ENCODE measurements around the gene APOBEC4.

DNA sequence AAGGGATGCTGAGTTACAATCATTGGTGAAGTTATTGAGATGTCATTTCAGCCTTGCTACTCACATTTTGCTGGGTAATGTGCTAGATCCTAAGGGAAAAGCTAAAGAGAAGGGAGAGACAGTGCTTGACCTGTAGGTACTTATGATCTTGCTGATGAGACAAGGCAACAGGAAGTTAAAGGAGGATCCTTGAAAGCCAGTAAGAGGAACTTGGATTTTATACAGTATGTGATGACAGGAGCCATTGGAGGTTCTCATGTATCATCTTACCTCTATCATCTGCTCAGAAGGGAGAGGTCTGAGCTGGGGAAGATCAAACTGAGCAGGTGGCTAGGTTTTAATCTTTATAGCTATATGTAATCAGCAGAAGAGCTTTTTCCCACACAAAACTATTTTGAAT is 6.3 kb downstream of the APOBEC4 start:
- TF ChIP-seq, protein P1, sequence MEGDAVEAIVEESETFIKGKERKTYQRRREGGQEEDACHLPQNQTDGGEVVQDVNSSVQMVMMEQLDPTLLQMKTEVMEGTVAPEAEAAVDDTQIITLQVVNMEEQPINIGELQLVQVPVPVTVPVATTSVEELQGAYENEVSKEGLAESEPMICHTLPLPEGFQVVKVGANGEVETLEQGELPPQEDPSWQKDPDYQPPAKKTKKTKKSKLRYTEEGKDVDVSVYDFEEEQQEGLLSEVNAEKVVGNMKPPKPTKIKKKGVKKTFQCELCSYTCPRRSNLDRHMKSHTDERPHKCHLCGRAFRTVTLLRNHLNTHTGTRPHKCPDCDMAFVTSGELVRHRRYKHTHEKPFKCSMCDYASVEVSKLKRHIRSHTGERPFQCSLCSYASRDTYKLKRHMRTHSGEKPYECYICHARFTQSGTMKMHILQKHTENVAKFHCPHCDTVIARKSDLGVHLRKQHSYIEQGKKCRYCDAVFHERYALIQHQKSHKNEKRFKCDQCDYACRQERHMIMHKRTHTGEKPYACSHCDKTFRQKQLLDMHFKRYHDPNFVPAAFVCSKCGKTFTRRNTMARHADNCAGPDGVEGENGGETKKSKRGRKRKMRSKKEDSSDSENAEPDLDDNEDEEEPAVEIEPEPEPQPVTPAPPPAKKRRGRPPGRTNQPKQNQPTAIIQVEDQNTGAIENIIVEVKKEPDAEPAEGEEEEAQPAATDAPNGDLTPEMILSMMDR (IDR thresholded peaks at IDR 0.05; ENCODE audit: insufficient read depth, low read length), result no peak
- no peak for TF ChIP-seq GABPA (IDR thresholded peaks at IDR 0.05; ENCODE audit: low read depth)
